WTC11 (cell line): ENCODE data around the gene P4HB. TPM values are rescaled to one million over a fixed set of nuclear protein-coding genes. Genes with fewer than 3 reads are reported as not detected.

Experiments used
- ATAC-seq: fragments of 200-7000 bp; cut with Tn5 transposase; 2 replicates; pipeline ENCODE4 v1.10.0; 2021; ENCODE audit warnings: mild to moderate bottlenecking, moderate library complexity
- CTCF ChIA-PET: fragments of 300-600 bp; sonication (Branson Sonifier 250); formaldehyde crosslinking; loops from one replicate; lab custom pipeline; 2021; ENCODE audit warnings: antibody characterized with exemption; lab: Charles Lee
- POLR2A ChIA-PET: fragments of 350-600 bp; sonication (Branson Sonifier 250); formaldehyde crosslinking; loops from one replicate; lab custom pipeline; 2021; ENCODE audit warnings: antibody characterized with exemption; lab: Charles Lee
- DNase-seq: peaks from one replicate; pipeline ENCODE4 v3.0.0; 2021; ENCODE audit warnings: low spot score
- H3K27ac Mint-ChIP-seq: 2 replicates; pipeline ENCODE4 v1.8.0; 2021; ENCODE audit warnings: mixed read lengths
- H3K27me3 Mint-ChIP-seq: 2 replicates; pipeline ENCODE4 v1.8.0; 2021; ENCODE audit warnings: low read depth, mild to moderate bottlenecking, moderate library complexity, mixed read lengths
- H3K36me3 Mint-ChIP-seq: 2 replicates; pipeline ENCODE4 v1.8.0; 2021; ENCODE audit warnings: mixed read lengths
- H3K4me1 Mint-ChIP-seq: 2 replicates; pipeline ENCODE4 v1.8.0; 2022; ENCODE audit warnings: mixed read lengths
- H3K4me3 Mint-ChIP-seq: 2 replicates; pipeline ENCODE4 v1.8.0; 2021; ENCODE audit warnings: mild to moderate bottlenecking, moderate library complexity, mixed read lengths
- H3K9me3 Mint-ChIP-seq: 2 replicates; pipeline ENCODE4 v1.8.0; 2021; ENCODE audit warnings: mixed read lengths
- ATF3 ChIP-seq: sonication (generic); formaldehyde crosslinking; conservative IDR thresholded peaks from 2 replicates; pipeline ENCODE4 v1.8.1; 2022; ENCODE audit warnings: mild to moderate bottlenecking, missing genetic modification reagents
- ATF6 ChIP-seq: sonication (generic); formaldehyde crosslinking; IDR thresholded peaks from 2 replicates; pipeline ENCODE4 v1.8.1; 2023; ENCODE audit warnings: mild to moderate bottlenecking, missing genetic modification reagents
- CREM ChIP-seq: sonication (generic); formaldehyde crosslinking; IDR thresholded peaks from 2 replicates; pipeline ENCODE4 v1.8.1; 2022; ENCODE audit warnings: mild to moderate bottlenecking, missing genetic modification reagents, moderate library complexity
- E2F1 ChIP-seq: sonication (generic); formaldehyde crosslinking; IDR thresholded peaks from 2 replicates; pipeline ENCODE4 v1.8.0; 2022; ENCODE audit warnings: mild to moderate bottlenecking, missing genetic modification reagents
- E2F5 ChIP-seq: sonication (generic); formaldehyde crosslinking; IDR thresholded peaks from 2 replicates; pipeline ENCODE4 v1.8.1; 2022; ENCODE audit warnings: mild to moderate bottlenecking, moderate library complexity, missing genetic modification reagents
- ESRRA ChIP-seq: sonication (generic); formaldehyde crosslinking; IDR thresholded peaks from 2 replicates; pipeline ENCODE4 v1.8.1; 2022; ENCODE audit warnings: mild to moderate bottlenecking, missing genetic modification reagents, borderline replicate concordance
- GABPB1 ChIP-seq: sonication (generic); formaldehyde crosslinking; IDR thresholded peaks from 2 replicates; pipeline ENCODE4 v1.8.1; 2023; ENCODE audit warnings: mild to moderate bottlenecking, missing genetic modification reagents
- HMGXB4 ChIP-seq: sonication (generic); formaldehyde crosslinking; IDR thresholded peaks from 2 replicates; pipeline ENCODE4 v1.8.1; 2023; ENCODE audit warnings: mild to moderate bottlenecking, moderate library complexity, missing genetic modification reagents
- MAX ChIP-seq: sonication (generic); formaldehyde crosslinking; IDR thresholded peaks from 2 replicates; pipeline ENCODE4 v1.8.0; 2022; ENCODE audit warnings: mild to moderate bottlenecking, missing genetic modification reagents
- MLX ChIP-seq: sonication (generic); formaldehyde crosslinking; IDR thresholded peaks from 2 replicates; pipeline ENCODE4 v1.8.1; 2023; ENCODE audit warnings: mild to moderate bottlenecking, missing genetic modification reagents, moderate library complexity
- NFE2L1 ChIP-seq: sonication (generic); formaldehyde crosslinking; IDR thresholded peaks from 2 replicates; pipeline ENCODE4 v1.8.1; 2023; ENCODE audit warnings: missing genetic modification reagents
- NFYB ChIP-seq: sonication (generic); formaldehyde crosslinking; conservative IDR thresholded peaks from 2 replicates; pipeline ENCODE4 v1.8.0; 2022; ENCODE audit warnings: low read depth, missing genetic modification reagents
- NR1H2 ChIP-seq: sonication (generic); formaldehyde crosslinking; IDR thresholded peaks from 2 replicates; pipeline ENCODE4 v1.9.0; 2021; ENCODE audit warnings: mild to moderate bottlenecking, moderate library complexity, missing genetic modification reagents
- NR2C2 ChIP-seq: sonication (generic); formaldehyde crosslinking; IDR thresholded peaks from 2 replicates; pipeline ENCODE4 v1.8.0; 2022; ENCODE audit warnings: mild to moderate bottlenecking, missing genetic modification reagents
- PRRX2 ChIP-seq: fragments of 250-450 bp; sonication (Bioruptor Pico); IDR thresholded peaks from 2 replicates; pipeline ENCODE4 v1.8.0; 2021; ENCODE audit warnings: mild to moderate bottlenecking
- TEAD4 ChIP-seq: sonication (generic); formaldehyde crosslinking; IDR thresholded peaks from 2 replicates; pipeline ENCODE4 v1.8.0; 2022; ENCODE audit warnings: mild to moderate bottlenecking, missing genetic modification reagents
- USF2 ChIP-seq: sonication (generic); formaldehyde crosslinking; IDR thresholded peaks from 2 replicates; pipeline ENCODE4 v1.8.1; 2023; ENCODE audit warnings: mild to moderate bottlenecking, missing genetic modification reagents, moderate library complexity
- ZBTB43 ChIP-seq: sonication (generic); formaldehyde crosslinking; IDR thresholded peaks from 2 replicates; pipeline ENCODE4 v1.8.1; 2023; ENCODE audit warnings: mild to moderate bottlenecking, missing genetic modification reagents
- ZNF121 ChIP-seq: sonication (generic); formaldehyde crosslinking; IDR thresholded peaks from 2 replicates; pipeline ENCODE4 v1.8.0; 2023; ENCODE audit warnings: missing genetic modification reagents
- ZNF219 ChIP-seq: sonication (generic); formaldehyde crosslinking; IDR thresholded peaks from 2 replicates; pipeline ENCODE4 v1.8.0; 2023; ENCODE audit warnings: missing genetic modification reagents, mild to moderate bottlenecking, borderline replicate concordance
- ZNF263 ChIP-seq: sonication (generic); formaldehyde crosslinking; IDR thresholded peaks from 2 replicates; pipeline ENCODE4 v1.8.1; 2022; ENCODE audit warnings: low read depth, mild to moderate bottlenecking, moderate library complexity, missing genetic modification reagents
- ZNF317 ChIP-seq: sonication (generic); formaldehyde crosslinking; IDR thresholded peaks from 2 replicates; pipeline ENCODE4 v1.8.1; 2023; ENCODE audit warnings: low read depth, mild to moderate bottlenecking, moderate library complexity, missing genetic modification reagents, borderline replicate concordance
- ZNF396 ChIP-seq: fragments of 250-450 bp; sonication (Bioruptor Pico); IDR thresholded peaks from 2 replicates; pipeline ENCODE4 v1.8.0; 2021; ENCODE audit warnings: mild to moderate bottlenecking, moderate library complexity, borderline replicate concordance
- ZNF416 ChIP-seq: fragments of 250-450 bp; sonication (Bioruptor Pico); IDR thresholded peaks from 2 replicates; pipeline ENCODE4 v1.9.0; 2021; ENCODE audit warnings: mild to moderate bottlenecking, inconsistent platforms
- ZSCAN18 ChIP-seq: fragments of 250-450 bp; sonication (Bioruptor Pico); IDR thresholded peaks from 2 replicates; pipeline ENCODE4 v2.1.2; 2022; ENCODE audit warnings: mild to moderate bottlenecking, moderate library complexity
- total RNA-seq: library from RNA; stranded (reverse); gene quantifications from 3 replicates; pipeline ENCODE4 v1.2.3, GENCODE V29; 2021

Gene P4HB
- total RNA-seq, 1 experiment from 2014 or later, result 380 TPM

GRCh38 chr17:81860756-81861568 is 627 bp upstream of the P4HB start:
- DNase-seq (peak; percentile 99), ATAC-seq (peak; percentile 92)
- CTCF ChIA-PET, result interaction anchor here (0.7 to 1.0 kb wide), 5 partner anchors 8 to 177 kb away, joined by 3 to 12 read pairs (median 4); partner anchors contain the start of genes ARL16, HGS and RAC3
- Mint-ChIP-seq H3K4me1 (peaks cover 25% of the 10 kb centered on the region), H3K36me3 (peaks cover 33% of the 10 kb centered on the region), H3K27me3 (no peaks in the 10 kb centered on the region; the same call in 1 of the 2 replicates), H3K27ac (peak overlapping the region; percentile 98), H3K9me3 (no peaks in the 10 kb centered on the region), H3K4me3 (peak overlapping the region; percentile 95)
- POLR2A ChIA-PET, result interaction anchor here (1.6 kb wide), 1 partner anchor 9 kb away, joined by 12 read pairs; no protein-coding TSS in a partner anchor
- TF ChIP-seq USF2 (CRISPR knock-in tag), result peak; percentile 63
- TF ChIP-seq ATF3 (CRISPR knock-in tag), result peak; percentile 54; the same call in 1 of the 2 replicates
- TF ChIP-seq ZNF121 (CRISPR knock-in tag), result no peak
- peak; percentile 99 for TF ChIP-seq ZSCAN18 (CRISPR knock-in tag)
- TF ChIP-seq ZNF219 (CRISPR knock-in tag), result no peak
- TF ChIP-seq HMGXB4 (CRISPR knock-in tag), result no peak
- TF ChIP-seq E2F1, result no peak
- TF ChIP-seq MLX, result no peak
- TF ChIP-seq ZNF416 (CRISPR knock-in tag), result peak; percentile 70; the same call in 1 of the 2 replicates
- TF ChIP-seq NR2C2 (CRISPR knock-in tag), result no peak
- TF ChIP-seq E2F5, result no peak
- peak; percentile 93 for TF ChIP-seq MAX (CRISPR knock-in tag)
- 0 out of 2 replicates have a peak, but pooled peaks have one; percentile 50 for TF ChIP-seq NFE2L1 (CRISPR knock-in tag)
- no peak for TF ChIP-seq TEAD4 (CRISPR knock-in tag)
- 0 out of 2 replicates have a peak, but pooled peaks have one; percentile 21 for TF ChIP-seq ZBTB43 (CRISPR knock-in tag)
- peak; percentile 92 for TF ChIP-seq CREM (CRISPR knock-in tag)
- peak; percentile 99 for TF ChIP-seq GABPB1
- no peak for TF ChIP-seq ZNF317 (CRISPR knock-in tag)
- TF ChIP-seq ZNF263 (CRISPR knock-in tag), result 0 out of 2 replicates have a peak, but pooled peaks have one; percentile 84
- TF ChIP-seq NR1H2, result no peak
- TF ChIP-seq PRRX2 (CRISPR knock-in tag), result peak; percentile 94
- peak; percentile 97; the same call in 1 of the 2 replicates for TF ChIP-seq ZNF396 (CRISPR knock-in tag)
- no peak for TF ChIP-seq ESRRA
- TF ChIP-seq ATF6 (CRISPR knock-in tag), result no peak
- peak; percentile 99 for TF ChIP-seq NFYB (CRISPR knock-in tag)
